Gastrocnemius medialis (tissue), 4 donors: Measurements from ENCODE around the gene SLC36A2.

Source experiments
- CTCF ChIP-seq, 5 experiments: fragments of 450-650 bp in 3 of 5; fragments of 200-600 bp in 2 of 5; sonication (generic) in 2 of 5; IDR thresholded peaks in 4 of 5; conservative IDR thresholded peaks in 1 of 5; 1 replicate in 4 of 5; 2 replicates in 1 of 5; pipeline ENCODE4 v1.5.1; 2016 to 2019; ENCODE audit warnings: antibody characterized with exemption in 5 of 5, mild to moderate bottlenecking in 3 of 5, moderate library complexity in 3 of 5
- POLR2A ChIP-seq, 2 donors: fragments of 450-650 bp; IDR thresholded peaks; one replicate each; pipeline ENCODE4 v1.6.1; 2017; ENCODE audit warnings: antibody characterized with exemption in 2 of 2, mild to moderate bottlenecking in 2 of 2, moderate library complexity in 2 of 2

GRCh38 chr5:151295138-151295537, 52.2 kb downstream of the SLC36A2 start:
- TF ChIP-seq POLR2A (IDR thresholded peaks at IDR 0.05) (no peak), CTCF (IDR thresholded peaks at IDR 0.05 in 4 of 5, conservative IDR thresholded peaks at IDR 0.05 in 1 of 5) (no peak)
